Keratinocyte (primary cell): ENCODE measurements around the gene PISD. TPM values are rescaled to one million over a fixed set of nuclear protein-coding genes. Genes with fewer than 3 reads are reported as not detected.

Experiments used
- DNase-seq: peaks from one replicate; pipeline ENCODE4 v3.0.0-alpha.2; 2011; ENCODE audit warnings: low read depth, missing footprints, low spot score
- FAIRE-seq: peaks from 2 replicates; lab custom pipeline; 2011; peaks lifted over from hg19 to GRCh38; lab: Jason Lieb, UNC
- H2AFZ ChIP-seq: 2 replicates; pipeline ENCODE4 v1.6.0; 2012; ENCODE audit warnings: low read length, control low read depth, inconsistent platforms; ENCODE audit not compliant: control insufficient read depth
- H3K27ac ChIP-seq: 2 replicates; pipeline ENCODE4 v1.5.1; 2011; ENCODE audit warnings: low read length; ENCODE audit not compliant: control insufficient read depth, insufficient read depth
- H3K27me3 ChIP-seq: 3 replicates; pipeline ENCODE4 v1.6.0; 2011; ENCODE audit warnings: low read length; ENCODE audit not compliant: control insufficient read depth, insufficient read depth; ENCODE audit errors: extremely low read depth
- H3K36me3 ChIP-seq, 2 experiments: 2 replicates in 1 of 2; 3 replicates in 1 of 2; pipeline ENCODE4 v1.5.1; 2011; ENCODE audit warnings: low read length in 2 of 2, mild to moderate bottlenecking in 1 of 2; ENCODE audit not compliant: control insufficient read depth in 2 of 2, insufficient read depth in 2 of 2; ENCODE audit errors: extremely low read depth in 1 of 2
- H3K4me1 ChIP-seq: 3 replicates; pipeline ENCODE4 v1.5.1; 2011; ENCODE audit warnings: low read length; ENCODE audit not compliant: control insufficient read depth, insufficient read depth; ENCODE audit errors: extremely low read depth
- H3K4me2 ChIP-seq: 3 replicates; pipeline ENCODE4 v1.6.0; 2011; ENCODE audit warnings: low read depth, low read length; ENCODE audit not compliant: control insufficient read depth, insufficient read depth; ENCODE audit errors: extremely low read depth
- H3K4me3 ChIP-seq, 3 experiments: fragments of 200-600 bp in 1 of 3; sonication (generic) in 1 of 3; 2 replicates in 2 of 3; 3 replicates in 1 of 3; pipeline ENCODE4 v1.5.1; 2011 to 2016; ENCODE audit warnings: low read length in 3 of 3, mild to moderate bottlenecking in 3 of 3, control low read depth in 2 of 3, inconsistent platforms in 1 of 3, low read depth in 1 of 3, mixed read lengths in 1 of 3, mixed run types in 1 of 3, moderate library complexity in 1 of 3; ENCODE audit not compliant: control insufficient read depth in 2 of 3, insufficient read depth in 2 of 3; ENCODE audit errors: extremely low read depth in 1 of 3
- H3K79me2 ChIP-seq: 2 replicates; pipeline ENCODE4 v1.6.0; 2012; ENCODE audit warnings: low read length; ENCODE audit not compliant: control insufficient read depth, insufficient read depth
- H3K9ac ChIP-seq: 3 replicates; pipeline ENCODE4 v1.6.0; 2011; ENCODE audit warnings: low read length; ENCODE audit not compliant: control insufficient read depth, insufficient read depth; ENCODE audit errors: extremely low read depth
- H3K9me1 ChIP-seq: 3 replicates; pipeline ENCODE4 v1.6.0; 2011; ENCODE audit warnings: low read length; ENCODE audit not compliant: control insufficient read depth, insufficient read depth; ENCODE audit errors: extremely low read depth
- H3K9me3 ChIP-seq: 2 replicates; pipeline ENCODE4 v1.5.1; 2012; ENCODE audit warnings: low read depth, low read length; ENCODE audit not compliant: control insufficient read depth
- H4K20me1 ChIP-seq: 3 replicates; pipeline ENCODE4 v1.6.0; 2011; ENCODE audit warnings: low read length; ENCODE audit not compliant: control insufficient read depth, insufficient read depth; ENCODE audit errors: extremely low read depth
- EZH2 ChIP-seq: IDR thresholded peaks from one replicate; pipeline ENCODE4 v1.6.1; 2012; ENCODE audit warnings: inconsistent platforms, mild to moderate bottlenecking, low read length, moderate library complexity
- dilution Hi-C: fragments of 300-500 bp; cut with MboI; formaldehyde crosslinking; loops from one replicate; pipeline ENCODE4 v1.7.0; 2020; ENCODE audit warnings: low sequenced_read_pairs; ENCODE audit not compliant: extremely low pct_ligation_motif_present
- polyA plus RNA-seq, 5 experiments: library from polyadenylated mRNA; depleted of rRNA in 3 of 5; stranded (reverse) in 3 of 5; stranded (forward) in 1 of 5; unstranded in 1 of 5; fragments of >200 nt; gene quantifications; 1 replicate in 1 of 5; 2 replicates in 3 of 5; 3 replicates in 1 of 5; pipeline versions ENCODE4 v1.2.1 to v1.2.3, GENCODE V29; 2011 to 2012; ENCODE audit warnings: missing spikeins in 2 of 5, low read depth in 1 of 5, low replicate concordance in 1 of 5
- TF ChIP-seq, protein P1 (sequence below), 3 experiments: IDR thresholded peaks in 1 of 3; conservative IDR thresholded peaks in 1 of 3; optimal IDR thresholded peaks in 1 of 3; 2 replicates in 2 of 3; 3 replicates in 1 of 3; pipeline versions ENCODE3 to v1.5.1; 2011; ENCODE audit warnings: low read length in 3 of 3, mild to moderate bottlenecking in 3 of 3, moderate library complexity in 2 of 3, control low read depth in 1 of 3, inconsistent platforms in 1 of 3; ENCODE audit not compliant: insufficient read depth in 2 of 3; ENCODE audit errors: extremely low read depth in 1 of 3

Gene PISD
- polyA plus RNA-seq, 1 donor (not counting 4 experiments of a cell fraction or from before 2014, with no cell fraction given): 25.5 TPM

DNA sequence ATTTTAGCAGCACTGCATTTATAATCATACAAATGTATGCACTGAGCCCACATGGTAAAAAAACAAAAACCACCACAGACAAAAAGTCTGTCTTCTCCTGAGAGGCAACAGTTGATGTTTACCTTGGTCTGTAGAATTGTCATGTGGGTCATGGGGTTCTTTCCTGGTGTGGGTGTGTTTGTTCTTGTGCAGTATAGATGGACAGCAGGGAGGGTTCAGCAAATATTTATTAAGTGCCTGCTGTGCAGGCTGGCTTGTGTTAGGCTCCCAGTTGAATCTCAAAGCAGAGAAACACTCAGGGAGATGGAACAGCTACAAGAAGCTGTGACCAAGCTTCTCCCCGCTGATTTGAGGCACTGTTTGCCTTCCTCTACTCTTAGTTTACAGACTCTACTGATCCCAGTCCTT lies 82.2 kb downstream of the PISD start:
- no peak overlapping the region for H3K4me3 ChIP-seq

DNA sequence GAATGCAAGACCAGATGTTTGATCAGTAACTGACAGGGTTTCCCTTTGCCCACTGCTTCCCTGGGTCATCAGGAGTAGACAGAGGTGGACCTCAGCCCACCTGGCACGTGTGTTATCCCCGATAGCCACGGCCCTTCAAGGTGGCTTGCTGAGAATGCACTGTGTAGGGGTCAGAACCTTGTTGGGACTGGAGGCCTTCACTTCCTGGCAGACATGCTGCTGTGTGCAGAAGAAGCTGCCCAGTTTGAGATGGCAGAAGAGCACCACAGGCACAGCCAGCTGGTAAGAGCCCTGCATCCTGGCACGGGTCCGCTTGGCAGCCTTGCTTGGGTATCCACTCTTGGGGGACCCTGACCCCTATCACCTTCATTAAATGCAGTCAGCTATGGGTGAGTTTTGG lies 83.8 kb downstream of the PISD start:
- no peak for TF ChIP-seq EZH2
- TF ChIP-seq, protein P1, sequence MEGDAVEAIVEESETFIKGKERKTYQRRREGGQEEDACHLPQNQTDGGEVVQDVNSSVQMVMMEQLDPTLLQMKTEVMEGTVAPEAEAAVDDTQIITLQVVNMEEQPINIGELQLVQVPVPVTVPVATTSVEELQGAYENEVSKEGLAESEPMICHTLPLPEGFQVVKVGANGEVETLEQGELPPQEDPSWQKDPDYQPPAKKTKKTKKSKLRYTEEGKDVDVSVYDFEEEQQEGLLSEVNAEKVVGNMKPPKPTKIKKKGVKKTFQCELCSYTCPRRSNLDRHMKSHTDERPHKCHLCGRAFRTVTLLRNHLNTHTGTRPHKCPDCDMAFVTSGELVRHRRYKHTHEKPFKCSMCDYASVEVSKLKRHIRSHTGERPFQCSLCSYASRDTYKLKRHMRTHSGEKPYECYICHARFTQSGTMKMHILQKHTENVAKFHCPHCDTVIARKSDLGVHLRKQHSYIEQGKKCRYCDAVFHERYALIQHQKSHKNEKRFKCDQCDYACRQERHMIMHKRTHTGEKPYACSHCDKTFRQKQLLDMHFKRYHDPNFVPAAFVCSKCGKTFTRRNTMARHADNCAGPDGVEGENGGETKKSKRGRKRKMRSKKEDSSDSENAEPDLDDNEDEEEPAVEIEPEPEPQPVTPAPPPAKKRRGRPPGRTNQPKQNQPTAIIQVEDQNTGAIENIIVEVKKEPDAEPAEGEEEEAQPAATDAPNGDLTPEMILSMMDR (optimal IDR thresholded peaks at IDR 0.05 in 1 of 3, IDR thresholded peaks at IDR 0.05 in 1 of 3, conservative IDR thresholded peaks at IDR 0.05 in 1 of 3; ENCODE audit: extremely low read depth in 1 of 3, insufficient read depth in 2 of 3, low read length in 3 of 3): no peak
- FAIRE-seq (no peak), DNase-seq (no peak)
- Histone ChIP-seq H4K20me1 (no peaks in the 10 kb centered on the region), H2AFZ (no peak overlapping the region), H3K4me1 (no peaks in the 10 kb centered on the region), H3K9me3 (no peaks in the 10 kb centered on the region), H3K36me3 (peaks cover 0 to 6% of the 10 kb centered on the region in 2 experiments), H3K4me3 (no peak overlapping the region), H3K4me2 (no peak overlapping the region), H3K9me1 (no peaks in the 10 kb centered on the region), H3K27me3 (no peaks in the 10 kb centered on the region), H3K9ac (no peak overlapping the region), H3K79me2 (no peaks in the 10 kb centered on the region), H3K27ac (no peak overlapping the region)
- dilution Hi-C loops: no loop called here

More for the DNA sequence above, 82.2 kb downstream of the PISD start:
- H3K9me1 ChIP-seq: no peaks in the 10 kb centered on the region
- no peak overlapping the region for H3K4me2 ChIP-seq
- no peak overlapping the region for H3K27ac ChIP-seq
- H3K79me2 ChIP-seq: no peaks in the 10 kb centered on the region
- no peak for TF ChIP-seq EZH2
- TF ChIP-seq, protein P1 (optimal IDR thresholded peaks at IDR 0.05 in 1 of 3, IDR thresholded peaks at IDR 0.05 in 1 of 3, conservative IDR thresholded peaks at IDR 0.05 in 1 of 3; ENCODE audit: extremely low read depth in 1 of 3, insufficient read depth in 2 of 3, low read length in 3 of 3): no peak
- dilution Hi-C loops: no loop called here
- no peaks in the 10 kb centered on the region for H3K4me1 ChIP-seq
- H3K9me3 ChIP-seq: no peaks in the 10 kb centered on the region
- H4K20me1 ChIP-seq: no peaks in the 10 kb centered on the region
- FAIRE-seq (no peak), DNase-seq (no peak)
- H2AFZ ChIP-seq: no peak overlapping the region
- H3K9ac ChIP-seq: no peak overlapping the region
- H3K27me3 ChIP-seq: no peaks in the 10 kb centered on the region
- H3K36me3 ChIP-seq: peaks cover 0 to 6% of the 10 kb centered on the region in 2 experiments
